GM18520 (cell line): ENCODE measurements around the gene PHOX2A.
"Not testable (repeated sequence)": the region's sequence is repeated elsewhere in the genome, so short reads cannot be mapped to it uniquely, and the experiment has no call there.

Experiments
- ATAC-seq: cut with Tn5 transposase; IDR thresholded peaks from one replicate; pipeline ENCODE4 v1.9.1; 2021; ENCODE audit not compliant: unreplicated experiment

The PHOX2A gene

GRCh38 chr11:72223615-72224563, 20.1 kb downstream of the PHOX2A start:
- peak; percentile 34 for ATAC-seq

- peak; percentile 56 for ATAC-seq
Measured at GRCh38 chr11:72222907-72223614, 20.9 kb downstream of the PHOX2A start.

- ATAC-seq = no peak
Measured at GRCh38 chr11:72222106-72222891, 21.7 kb downstream of the PHOX2A start.

- ATAC-seq = no peak
Measured at GRCh38 chr11:72221386-72222075, 22.4 kb downstream of the PHOX2A start.

- no peak for ATAC-seq
Measured at GRCh38 chr11:72220696-72221363, 23.1 kb downstream of the PHOX2A start.

GRCh38 chr11:72218251-72218745, 25.7 kb downstream of the PHOX2A start:
- no peak for ATAC-seq

GRCh38 chr11:72217841-72218240, 26.1 kb downstream of the PHOX2A start:
- no peak for ATAC-seq

GRCh38 chr11:72216638-72217037, 27.3 kb downstream of the PHOX2A start, which contains the start of gene FOLR2:
Gene FOLR2, plus strand, starts transcription at chr11:72216794. Its CDS starts 1,791 bp downstream, at chr11:72218585.
- ATAC-seq = no peak

GRCh38 chr11:72209101-72209500, 34.9 kb downstream of the PHOX2A start:
- ATAC-seq = no peak

GRCh38 chr11:72208281-72208680, 35.7 kb downstream of the PHOX2A start:
- no peak for ATAC-seq

GRCh38 chr11:72206794-72207193, 37.2 kb downstream of the PHOX2A start:
- not testable (repeated sequence) for ATAC-seq

- no peak for ATAC-seq
Measured at GRCh38 chr11:72204886-72205285, 39.1 kb downstream of the PHOX2A start.

GRCh38 chr11:72203163-72203562, 40.8 kb downstream of the PHOX2A start:
- ATAC-seq = no peak

- no peak for ATAC-seq
Measured at GRCh38 chr11:72202571-72202970, 41.4 kb downstream of the PHOX2A start.

GRCh38 chr11:72201445-72201844, 42.5 kb downstream of the PHOX2A start:
- ATAC-seq = not testable (repeated sequence)

GRCh38 chr11:72195518-72196270, 48.3 kb downstream of the PHOX2A start:
- ATAC-seq = no peak

GRCh38 chr11:72191961-72192381, 52.0 kb downstream of the PHOX2A start, which contains the start of gene FOLR1:
Gene FOLR1, plus strand, starts transcription at chr11:72192140. Its CDS starts 34 bp downstream, at chr11:72192174.
- ATAC-seq = no peak

GRCh38 chr11:72190631-72191071, 53.3 kb downstream of the PHOX2A start:
- ATAC-seq = no peak
